Measurements from ENCODE around the gene CTDSP2. TPM values are rescaled to one million over a fixed set of nuclear protein-coding genes. Genes with fewer than 3 reads are reported as not detected.

The CTDSP2 gene
- total and polyA plus RNA-seq, 2 experiments from 2014 or later, result 52.7 to 97.3 TPM

DNA sequence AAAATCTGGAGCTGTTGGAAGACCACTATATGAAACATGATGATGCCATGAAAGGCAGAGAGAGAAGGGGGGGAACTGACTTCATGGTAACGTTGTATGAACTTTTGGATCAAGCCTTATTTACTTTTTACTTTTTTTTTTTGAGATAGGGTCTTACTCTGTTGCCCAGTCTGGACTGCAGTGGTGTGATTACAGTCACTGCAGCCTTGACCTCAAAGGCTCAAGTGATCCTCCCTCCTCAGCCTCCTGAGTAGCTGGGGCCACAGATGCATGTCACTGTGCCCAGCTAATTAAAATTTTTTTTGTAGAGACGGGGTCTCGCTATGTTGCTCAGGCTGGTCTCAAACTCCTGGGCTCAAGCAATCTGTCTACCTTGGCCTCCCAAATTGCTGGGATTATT, 31.3 kb upstream of the CTDSP2 start:
- TF ChIP-seq EZH2phosphoT487 (IDR thresholded peaks at IDR 0.05; ENCODE audit: insufficient read depth, low read depth), result no peak
- TF ChIP-seq EZH2 (IDR thresholded peaks at IDR 0.05; ENCODE audit: insufficient read depth, poor library complexity, severe bottlenecking), result no peak
- no peak for DNase-seq
- no peak overlapping the region for H3K4me2 ChIP-seq (ENCODE audit: unreplicated experiment)
- WGBS, 2 experiments (ENCODE audit: low coverage in 1 of 2, low lambda C conversion rate in 2 of 2, missing lambda C conversion rate in 2 of 2), result 83 to 87% methylated on average over 3 of the region's 3 CpGs
- H3K79me2 ChIP-seq (ENCODE audit: insufficient read depth), result no peaks in the 10 kb centered on the region
- H3K4me1 ChIP-seq (ENCODE audit: insufficient read depth), result peaks cover 11% of the 10 kb centered on the region
- no peak overlapping the region for H3K4me3 ChIP-seq
- H3K9ac ChIP-seq, result no peak overlapping the region
- H3K36me3 ChIP-seq (ENCODE audit: low read depth), result no peaks in the 10 kb centered on the region
- no peak overlapping the region for H3K27ac ChIP-seq
- no peaks in the 10 kb centered on the region for H3K9me3 ChIP-seq (ENCODE audit: low read depth)
- no peaks in the 10 kb centered on the region for H3K9me2 ChIP-seq (ENCODE audit: insufficient read depth)
- no peaks in the 10 kb centered on the region for H3K27me3 ChIP-seq (replicated peaks; ENCODE audit: insufficient read depth)
- H2AFZ ChIP-seq, result no peak overlapping the region
- H4K20me1 ChIP-seq (ENCODE audit: insufficient read depth), result no peaks in the 10 kb centered on the region
- H3F3A ChIP-seq (ENCODE audit: insufficient read depth), result peaks cover 11% of the 10 kb centered on the region; the same call in 1 of the 2 replicates
- in situ Hi-C loops (cut with MboI), result no loop called here

DNA sequence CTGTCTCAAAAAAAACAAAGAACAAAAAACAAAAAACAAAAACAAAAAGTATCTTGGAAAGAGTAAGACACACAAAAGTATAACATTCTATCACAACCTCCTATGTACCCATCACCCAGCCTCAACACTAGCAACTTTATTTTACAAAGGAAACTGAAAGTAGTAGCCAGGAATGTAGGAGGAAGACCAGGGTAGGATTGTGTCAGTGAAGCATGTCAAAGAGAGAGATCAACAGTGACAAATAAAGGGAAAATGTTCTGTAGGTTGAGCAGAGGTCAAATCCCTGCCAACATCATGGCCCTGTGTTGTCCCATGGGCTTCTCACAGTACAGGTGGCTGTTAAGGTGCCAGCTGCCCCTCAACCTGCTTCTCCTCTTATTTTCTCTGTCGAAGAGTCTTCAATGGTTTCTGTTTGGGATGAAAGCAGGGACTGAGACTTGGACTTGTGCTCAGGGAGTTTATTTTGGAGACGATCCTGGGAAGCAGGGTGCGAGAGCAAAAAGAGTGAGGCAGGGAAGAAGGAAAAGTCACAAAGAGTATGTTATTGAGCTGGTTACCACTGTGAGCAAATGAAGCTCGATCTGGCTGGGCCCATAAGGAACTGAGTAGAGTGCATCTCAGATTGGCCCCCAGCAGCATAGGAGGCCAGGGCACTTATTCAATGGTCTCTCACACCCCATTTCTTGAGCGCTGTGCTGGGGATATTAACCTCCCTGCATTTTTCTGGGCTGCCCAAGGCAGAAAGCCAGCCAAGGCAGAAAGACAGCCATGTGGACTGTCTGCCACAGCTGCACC, 29.4 kb upstream of the CTDSP2 start:
- H4K20me1 ChIP-seq (ENCODE audit: insufficient read depth), result no peaks in the 10 kb centered on the region
- H3K4me3 ChIP-seq, result no peak overlapping the region
- H3K4me1 ChIP-seq (ENCODE audit: insufficient read depth), result no peaks in the 10 kb centered on the region
- H2AFZ ChIP-seq, result no peak overlapping the region
- no peaks in the 10 kb centered on the region for H3K27me3 ChIP-seq (replicated peaks; ENCODE audit: insufficient read depth)
- H3K79me2 ChIP-seq (ENCODE audit: insufficient read depth), result no peaks in the 10 kb centered on the region
- H3K9ac ChIP-seq, result no peak overlapping the region
- 77 to 85% methylated on average over 5 of the region's 5 CpGs for WGBS, 2 experiments (ENCODE audit: low coverage in 1 of 2, low lambda C conversion rate in 2 of 2, missing lambda C conversion rate in 2 of 2)
- H3K27ac ChIP-seq, result no peak overlapping the region
- H3K9me3 ChIP-seq (ENCODE audit: low read depth), result no peaks in the 10 kb centered on the region
- no peak for DNase-seq
- TF ChIP-seq EZH2 (IDR thresholded peaks at IDR 0.05; ENCODE audit: insufficient read depth, poor library complexity, severe bottlenecking) (no peak), EZH2phosphoT487 (IDR thresholded peaks at IDR 0.05; ENCODE audit: insufficient read depth, low read depth) (no peak)
- H3F3A ChIP-seq (ENCODE audit: insufficient read depth), result peaks cover 2% of the 10 kb centered on the region; the same call in 1 of the 2 replicates
- in situ Hi-C loops (cut with MboI), result no loop called here
- no peak overlapping the region for H3K4me2 ChIP-seq (ENCODE audit: unreplicated experiment)
- no peaks in the 10 kb centered on the region for H3K36me3 ChIP-seq (ENCODE audit: low read depth)
- H3K9me2 ChIP-seq (ENCODE audit: insufficient read depth), result no peaks in the 10 kb centered on the region

- Histone ChIP-seq H2AFZ (no peak overlapping the region), H3K27me3 (replicated peaks; ENCODE audit: insufficient read depth) (no peaks in the 10 kb centered on the region), H3K9ac (no peak overlapping the region), H3K4me3 (no peak overlapping the region), H3K9me2 (ENCODE audit: insufficient read depth) (no peaks in the 10 kb centered on the region), H4K20me1 (ENCODE audit: insufficient read depth) (no peaks in the 10 kb centered on the region), H3K79me2 (ENCODE audit: insufficient read depth) (no peaks in the 10 kb centered on the region), H3K36me3 (ENCODE audit: low read depth) (no peaks in the 10 kb centered on the region), H3K27ac (no peak overlapping the region), H3K4me2 (ENCODE audit: unreplicated experiment) (no peak overlapping the region), H3K4me1 (ENCODE audit: insufficient read depth) (peaks cover 4% of the 10 kb centered on the region), H3F3A (ENCODE audit: insufficient read depth) (no peaks in the 10 kb centered on the region; the same call in 1 of the 2 replicates), H3K9me3 (ENCODE audit: low read depth) (no peaks in the 10 kb centered on the region)
- WGBS, 2 experiments (ENCODE audit: low coverage in 1 of 2, low lambda C conversion rate in 2 of 2, missing lambda C conversion rate in 2 of 2), result 86 to 88% methylated on average over 8 of the region's 8 CpGs
- no peak for TF ChIP-seq EZH2 (IDR thresholded peaks at IDR 0.05; ENCODE audit: insufficient read depth, poor library complexity, severe bottlenecking)
- TF ChIP-seq EZH2phosphoT487 (IDR thresholded peaks at IDR 0.05; ENCODE audit: insufficient read depth, low read depth), result no peak
- in situ Hi-C loops (cut with MboI), result no loop called here
- DNase-seq, result no peak
Measured at GRCh38 chr12:57874166-57875108, 27.9 kb upstream of the CTDSP2 start.

DNA sequence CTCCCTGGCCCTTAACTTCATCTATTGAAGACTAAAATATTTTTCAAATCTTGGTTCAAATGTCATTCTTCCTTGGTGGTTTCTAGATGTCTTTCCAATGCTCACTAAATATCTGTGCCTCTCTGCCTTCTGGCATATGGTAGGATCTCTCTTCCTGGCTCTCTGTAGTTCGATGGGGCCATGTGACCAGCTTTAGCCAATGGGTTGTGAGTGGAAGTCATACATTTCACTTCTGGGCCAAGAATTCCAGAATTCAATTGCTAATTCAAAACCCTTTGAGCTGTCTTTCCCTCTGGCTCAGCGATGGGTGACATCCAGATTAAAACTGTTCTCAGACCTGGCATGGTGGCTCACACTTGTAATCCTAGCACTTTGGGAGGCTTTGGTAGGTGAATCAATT, 25.8 kb upstream of the CTDSP2 start:
- H3K36me3 ChIP-seq (ENCODE audit: low read depth), result no peaks in the 10 kb centered on the region
- H3K9me2 ChIP-seq (ENCODE audit: insufficient read depth), result no peaks in the 10 kb centered on the region
- 46 to 51% methylated on average over 2 of the region's 2 CpGs for whole genome bisulfite sequencing, 2 experiments (ENCODE audit: low coverage in 1 of 2, low lambda C conversion rate in 2 of 2, missing lambda C conversion rate in 2 of 2)
- H3K79me2 ChIP-seq (ENCODE audit: insufficient read depth), result no peaks in the 10 kb centered on the region
- in situ Hi-C loops (cut with MboI), result no loop called here
- H4K20me1 ChIP-seq (ENCODE audit: insufficient read depth), result no peaks in the 10 kb centered on the region
- H3K4me3 ChIP-seq, result no peak overlapping the region
- H3K9me3 ChIP-seq (ENCODE audit: low read depth), result no peaks in the 10 kb centered on the region
- no peaks in the 10 kb centered on the region for H3K27me3 ChIP-seq (replicated peaks; ENCODE audit: insufficient read depth)
- H2AFZ ChIP-seq, result no peak overlapping the region
- H3K27ac ChIP-seq, result no peak overlapping the region
- H3K4me2 ChIP-seq (ENCODE audit: unreplicated experiment), result no peak overlapping the region
- TF ChIP-seq EZH2phosphoT487 (IDR thresholded peaks at IDR 0.05; ENCODE audit: insufficient read depth, low read depth) (no peak), EZH2 (IDR thresholded peaks at IDR 0.05; ENCODE audit: insufficient read depth, poor library complexity, severe bottlenecking) (no peak)
- H3K9ac ChIP-seq, result no peak overlapping the region
- peaks cover 19% of the 10 kb centered on the region for H3K4me1 ChIP-seq (ENCODE audit: insufficient read depth)
- DNase-seq, result no peak
- peaks cover 12% of the 10 kb centered on the region for H3F3A ChIP-seq (ENCODE audit: insufficient read depth)

Data from GM23248 (cell line).